22Rv1 (cell line): ENCODE data around the gene IER3.

Source experiments
- CTCF ChIP-seq: fragments of 450-650 bp; IDR thresholded peaks from 2 replicates; pipeline ENCODE4 v1.5.1; 2017; ENCODE audit warnings: mild to moderate bottlenecking
- ZFX ChIP-seq: fragments of 450-650 bp; IDR thresholded peaks from 2 replicates; pipeline ENCODE4 v1.6.1; 2017; ENCODE audit warnings: antibody characterized with exemption, borderline replicate concordance

- TF ChIP-seq CTCF, result no peak
- TF ChIP-seq ZFX, result no peak
Measured at GRCh38 chr6:30787954-30788353, 43.6 kb upstream of the IER3 start.
